ENCODE measurements around the gene ARID4B.

- TF ChIP-seq CTCF (conservative IDR thresholded peaks at IDR 0.05 in 1 of 2, IDR thresholded peaks at IDR 0.05 in 1 of 2; ENCODE audit: low read depth in 1 of 2, low read length in 2 of 2) = no peak
- TF ChIP-seq EZH2 (IDR thresholded peaks at IDR 0.05; ENCODE audit: low read length, missing control alignments) = no peak
These were observed 35.2 kb downstream of the ARID4B start for GRCh38 chr1:235292790-235293189.
